Cardiac muscle cell (in vitro differentiated cells and primary cell): ENCODE measurements around the gene KLK1. TPM values are rescaled to one million over a fixed set of nuclear protein-coding genes. Genes with fewer than 3 reads are reported as not detected.
"Not testable (repeated sequence)": the region's sequence is repeated elsewhere in the genome, so short reads cannot be mapped to it uniquely, and the experiment has no call there.

ENCODE experiments used
- DNase-seq, 2 donors: peaks; one replicate each; pipeline versions ENCODE4 v3.0.0 to v3.0.0-alpha.2; 2010 to 2017; ENCODE audit warnings: low read depth in 1 of 2, low spot score in 1 of 2
- H3K27ac ChIP-seq: fragments of 200-600 bp; sonication (generic); 2 replicates; pipeline ENCODE4 v1.5.1; 2016
- H3K27me3 ChIP-seq: fragments of 200-600 bp; sonication (generic); 2 replicates; pipeline ENCODE4 v1.6.0; 2016; ENCODE audit warnings: control low read depth
- H3K36me3 ChIP-seq: fragments of 200-600 bp; sonication (generic); 2 replicates; pipeline ENCODE4 v1.5.1; 2016; ENCODE audit warnings: control low read depth
- H3K4me1 ChIP-seq: fragments of 200-600 bp; sonication (generic); 2 replicates; pipeline ENCODE4 v1.8.1; 2017; ENCODE audit warnings: low read depth, mild to moderate bottlenecking, mixed run types
- H3K4me3 ChIP-seq: fragments of 200-600 bp; sonication (generic); 2 replicates; pipeline ENCODE4 v1.5.1; 2016; ENCODE audit warnings: mild to moderate bottlenecking
- H3K9me3 ChIP-seq: fragments of 200-600 bp; sonication (generic); 2 replicates; pipeline ENCODE4 v1.5.1; 2017; ENCODE audit warnings: low read depth, mild to moderate bottlenecking, control low read depth
- polyA plus RNA-seq: library from polyadenylated mRNA; unstranded; fragments of >200 nt; fragmentation: Nextera tagmentation; extraction: Ambion mirVana; gene quantifications from 2 replicates; pipeline ENCODE4 v1.2.1, GENCODE V29; 2016
- total RNA-seq: library from RNA; depleted of rRNA; stranded (reverse); fragments of >200 nt; gene quantifications from 2 replicates; pipeline ENCODE4 v1.2.3, GENCODE V29; 2016
- TF ChIP-seq, protein P1 (sequence below): IDR thresholded peaks from 2 replicates; pipeline ENCODE4 v1.5.1; 2012; ENCODE audit warnings: low read depth, mild to moderate bottlenecking, low read length

Gene KLK1
- total and polyA plus RNA-seq, 2 experiments from 2014 or later = not detected

DNA sequence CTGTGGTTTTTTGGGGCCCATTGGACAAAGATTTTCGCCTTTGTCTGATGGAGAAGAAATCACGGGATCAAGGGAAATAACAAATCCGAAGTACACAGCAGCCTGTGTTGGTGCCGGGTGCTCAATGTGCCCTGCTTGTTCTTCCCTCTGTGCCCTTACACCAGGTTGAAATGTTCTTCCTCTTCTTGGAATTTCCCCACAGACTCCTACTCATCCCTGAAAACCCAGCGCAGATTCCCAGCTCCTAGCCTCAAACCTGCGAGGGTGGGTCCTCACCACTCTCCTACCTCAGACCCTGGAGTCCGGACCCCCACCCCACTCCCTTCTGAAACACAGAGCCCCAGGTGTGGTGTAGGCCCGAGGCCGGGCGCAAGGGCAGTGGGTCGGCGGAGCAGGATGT, 38.3 kb downstream of the KLK1 start:
- H3K36me3 ChIP-seq = no peaks in the 10 kb centered on the region
- no peaks in the 10 kb centered on the region for H3K4me1 ChIP-seq
- TF ChIP-seq, protein P1, sequence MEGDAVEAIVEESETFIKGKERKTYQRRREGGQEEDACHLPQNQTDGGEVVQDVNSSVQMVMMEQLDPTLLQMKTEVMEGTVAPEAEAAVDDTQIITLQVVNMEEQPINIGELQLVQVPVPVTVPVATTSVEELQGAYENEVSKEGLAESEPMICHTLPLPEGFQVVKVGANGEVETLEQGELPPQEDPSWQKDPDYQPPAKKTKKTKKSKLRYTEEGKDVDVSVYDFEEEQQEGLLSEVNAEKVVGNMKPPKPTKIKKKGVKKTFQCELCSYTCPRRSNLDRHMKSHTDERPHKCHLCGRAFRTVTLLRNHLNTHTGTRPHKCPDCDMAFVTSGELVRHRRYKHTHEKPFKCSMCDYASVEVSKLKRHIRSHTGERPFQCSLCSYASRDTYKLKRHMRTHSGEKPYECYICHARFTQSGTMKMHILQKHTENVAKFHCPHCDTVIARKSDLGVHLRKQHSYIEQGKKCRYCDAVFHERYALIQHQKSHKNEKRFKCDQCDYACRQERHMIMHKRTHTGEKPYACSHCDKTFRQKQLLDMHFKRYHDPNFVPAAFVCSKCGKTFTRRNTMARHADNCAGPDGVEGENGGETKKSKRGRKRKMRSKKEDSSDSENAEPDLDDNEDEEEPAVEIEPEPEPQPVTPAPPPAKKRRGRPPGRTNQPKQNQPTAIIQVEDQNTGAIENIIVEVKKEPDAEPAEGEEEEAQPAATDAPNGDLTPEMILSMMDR = no peak
- peaks cover 11% of the 10 kb centered on the region for H3K27me3 ChIP-seq
- no peak overlapping the region for H3K27ac ChIP-seq
- no peak for DNase-seq
- H3K4me3 ChIP-seq = no peak overlapping the region
- no peaks in the 10 kb centered on the region for H3K9me3 ChIP-seq

DNA sequence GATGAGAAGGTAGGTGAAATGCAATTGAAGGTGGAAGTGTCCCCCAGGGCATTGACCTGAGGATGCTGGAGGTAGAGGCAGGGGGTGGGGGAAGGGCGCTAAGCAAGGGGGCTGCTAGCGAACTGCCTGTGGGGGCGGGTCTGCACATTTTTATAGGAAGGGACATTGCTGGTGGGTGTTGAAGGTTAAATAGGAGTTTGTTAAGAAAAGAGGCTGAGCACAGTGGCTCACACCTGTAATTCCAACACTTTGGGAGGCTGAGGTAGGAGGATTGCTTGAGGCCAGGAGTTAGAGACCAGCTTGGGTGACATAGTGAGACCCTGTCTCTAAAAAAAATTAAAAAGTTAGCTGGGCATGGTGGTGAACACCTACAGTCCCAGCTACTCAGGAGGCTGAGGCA, 38.9 kb downstream of the KLK1 start:
- H3K27ac ChIP-seq = no peak overlapping the region
- DNase-seq = no peak
- peaks cover 17% of the 10 kb centered on the region for H3K27me3 ChIP-seq
- H3K4me3 ChIP-seq = no peak overlapping the region
- TF ChIP-seq, protein P1 = no peak
- no peaks in the 10 kb centered on the region for H3K9me3 ChIP-seq
- H3K4me1 ChIP-seq = no peaks in the 10 kb centered on the region
- no peaks in the 10 kb centered on the region for H3K36me3 ChIP-seq

DNA sequence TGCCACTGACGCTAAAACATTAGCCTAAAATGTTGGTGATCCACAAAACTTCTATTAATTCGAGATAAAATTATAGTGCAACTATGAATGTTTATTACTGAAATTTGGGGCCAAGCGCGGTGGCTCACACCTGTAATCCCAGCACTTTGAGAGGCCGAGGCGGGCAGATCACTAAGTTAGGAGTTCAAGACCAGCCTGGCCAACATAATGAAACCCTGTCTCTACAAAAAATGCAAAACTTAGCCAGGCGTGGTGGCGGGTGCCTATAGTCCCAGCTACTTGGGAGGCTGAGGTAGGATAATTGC, 39.8 kb downstream of the KLK1 start:
- H3K4me1 ChIP-seq, DNase-seq, H3K27ac ChIP-seq, H3K9me3 ChIP-seq, H3K4me3 ChIP-seq, H3K36me3 ChIP-seq: not testable (repeated sequence)
- peaks cover 26% of the 10 kb centered on the region for H3K27me3 ChIP-seq

DNA sequence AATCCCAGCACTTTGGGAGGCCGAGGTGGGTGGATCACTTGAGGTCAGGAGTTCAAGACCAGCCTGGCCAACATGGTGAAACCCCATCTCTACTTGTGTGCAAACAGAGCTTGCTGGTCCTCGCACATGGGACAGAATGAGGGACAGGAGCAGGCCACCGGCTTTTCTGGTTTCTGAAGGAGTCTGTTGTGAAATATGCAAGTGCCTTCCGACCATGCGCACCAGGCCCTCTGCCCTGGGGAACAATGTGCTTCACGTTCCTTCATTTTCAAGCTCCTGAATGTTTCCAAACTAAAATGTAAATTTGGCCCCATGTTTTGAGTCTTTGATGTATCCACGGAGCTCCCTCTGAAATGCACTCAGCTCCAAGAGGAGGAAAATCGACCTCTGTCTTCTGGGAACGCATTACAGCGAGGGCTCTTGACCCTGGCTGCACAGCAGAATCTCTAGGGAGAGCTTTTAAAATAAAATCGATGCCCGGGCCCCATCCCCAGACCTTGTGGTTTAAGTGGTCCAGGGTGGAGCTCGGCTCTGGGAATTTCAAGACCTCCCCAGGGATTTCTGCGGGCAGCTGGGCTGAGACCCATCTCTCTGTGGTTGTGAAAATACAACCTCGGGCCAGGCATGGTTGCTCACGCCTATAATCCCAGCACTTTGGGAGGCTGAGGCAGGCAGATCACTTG, 42.7 kb downstream of the KLK1 start:
- H3K4me1 ChIP-seq = no peaks in the 10 kb centered on the region
- no peaks in the 10 kb centered on the region for H3K36me3 ChIP-seq
- TF ChIP-seq, protein P1 = no peak
- no peaks in the 10 kb centered on the region for H3K9me3 ChIP-seq
- DNase-seq = no peak
- no peak overlapping the region for H3K27ac ChIP-seq
- no peak overlapping the region for H3K4me3 ChIP-seq
- H3K27me3 ChIP-seq = peaks cover 54% of the 10 kb centered on the region

DNA sequence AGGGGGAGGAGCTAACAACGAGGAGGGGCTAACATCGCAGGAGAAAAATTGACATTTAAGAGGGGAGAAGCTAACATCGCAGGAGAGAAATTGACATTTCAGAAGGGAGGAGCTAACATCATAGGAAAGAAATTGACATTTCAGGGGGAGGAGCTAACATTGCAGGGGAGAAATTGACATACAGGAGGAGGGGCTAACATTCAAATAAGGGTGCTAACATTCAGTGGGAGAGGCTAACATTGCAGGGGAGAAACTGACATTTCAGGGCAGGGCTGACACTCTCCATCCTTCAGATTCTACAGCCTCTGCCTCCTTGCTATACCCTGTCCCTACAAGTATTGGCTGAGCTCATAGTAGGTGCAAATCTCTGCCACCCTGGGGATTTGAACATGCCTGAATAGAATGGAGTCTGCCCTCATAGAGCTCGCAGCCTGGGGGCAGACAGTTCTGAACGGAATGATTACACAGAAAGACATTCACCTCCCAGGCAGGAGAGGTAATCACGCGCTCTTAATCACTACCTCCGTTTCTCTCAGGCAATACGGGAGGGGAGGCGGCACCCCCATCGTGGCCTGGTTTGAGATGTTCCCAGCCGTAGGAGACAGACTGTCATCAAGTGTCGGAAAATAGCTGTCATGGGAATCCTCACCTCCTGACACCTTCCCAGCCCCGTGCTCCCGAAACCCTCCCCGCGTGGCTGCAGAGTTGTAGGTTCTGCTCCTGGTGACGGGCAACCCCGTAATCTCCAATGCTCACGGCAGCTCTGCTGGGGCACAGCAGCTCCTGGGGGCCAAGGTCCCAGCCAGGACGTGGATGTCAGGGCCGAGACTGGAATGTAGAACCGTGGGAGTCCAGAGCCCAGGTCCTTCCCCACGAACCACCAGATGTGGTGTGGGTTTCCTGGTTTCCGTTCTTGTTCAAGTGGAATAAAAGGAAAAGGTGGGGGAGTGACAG, 43.8 kb downstream of the KLK1 start:
- Histone ChIP-seq H3K9me3 (no peaks in the 10 kb centered on the region), H3K27ac (no peak overlapping the region), H3K27me3 (peaks cover 63% of the 10 kb centered on the region), H3K4me3 (no peak overlapping the region), H3K4me1 (no peaks in the 10 kb centered on the region), H3K36me3 (no peaks in the 10 kb centered on the region)
- TF ChIP-seq, protein P1 = no peak
- no peak for DNase-seq

DNA sequence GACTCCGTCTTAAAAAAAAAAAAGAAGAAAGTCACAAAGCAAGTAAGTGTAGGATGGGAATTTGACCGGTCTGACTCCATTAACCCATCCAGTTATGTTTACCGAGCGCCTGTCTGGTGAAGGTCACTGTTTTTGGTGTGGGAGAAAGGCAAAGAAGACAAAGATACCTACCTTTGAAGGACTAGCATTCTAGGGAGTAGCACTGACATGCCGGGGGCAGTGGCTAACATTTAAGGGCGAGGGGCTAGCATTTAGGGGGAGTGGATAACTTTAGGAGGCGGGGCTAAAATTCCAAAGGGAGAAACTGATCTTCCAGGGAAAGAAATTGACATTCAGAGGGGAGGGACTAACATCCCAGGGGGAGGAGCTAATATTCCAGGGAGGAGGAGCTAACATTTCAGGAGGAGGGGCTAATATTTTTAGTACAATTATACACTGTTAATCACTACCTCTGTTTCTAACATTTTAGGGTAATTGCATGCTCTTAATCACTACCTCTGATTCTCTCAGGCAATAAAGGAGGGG, 44.6 kb downstream of the KLK1 start:
- TF ChIP-seq, protein P1 = no peak
- Histone ChIP-seq H3K36me3 (no peaks in the 10 kb centered on the region), H3K9me3 (no peaks in the 10 kb centered on the region), H3K27ac (no peak overlapping the region), H3K4me1 (no peaks in the 10 kb centered on the region), H3K4me3 (no peak overlapping the region), H3K27me3 (peaks cover 66% of the 10 kb centered on the region)
- no peak for DNase-seq
